Stimulated activated CD4-positive, alpha-beta T cell treated with anti-CD3 and anti-CD28 coated beads, Interleukin-1b, Interleukin-23, amount 100 ng/mL, for 48 hours (primary cell): ENCODE measurements around the gene LARP1.
"Not testable (repeated sequence)": the region's sequence is repeated elsewhere in the genome, so short reads cannot be mapped to it uniquely, and the experiment has no call there.

ENCODE experiments used
- DNase-seq: peaks from one replicate; pipeline ENCODE4 v3.0.0-alpha.2; 2020

LARP1 gene

GRCh38 chr5:154735362-154735761, 19.8 kb upstream of the LARP1 start:
- DNase-seq: not testable (repeated sequence)

- DNase-seq: not testable (repeated sequence)
Measured at GRCh38 chr5:154736372-154736771, 18.8 kb upstream of the LARP1 start.

GRCh38 chr5:154737667-154738320, 17.4 kb upstream of the LARP1 start:
- no peak for DNase-seq

- DNase-seq: no peak
Measured at GRCh38 chr5:154740483-154740882, 14.7 kb upstream of the LARP1 start.

GRCh38 chr5:154740957-154741356, 14.2 kb upstream of the LARP1 start:
- DNase-seq: no peak

- no peak for DNase-seq
Measured at GRCh38 chr5:154741415-154741814, 13.8 kb upstream of the LARP1 start.

GRCh38 chr5:154743812-154744211, 11.4 kb upstream of the LARP1 start:
- no peak for DNase-seq

GRCh38 chr5:154745349-154745748, 9.8 kb upstream of the LARP1 start:
- DNase-seq: no peak

GRCh38 chr5:154749491-154749890, 5.7 kb upstream of the LARP1 start:
- no peak for DNase-seq

GRCh38 chr5:154750641-154751040, 4.5 kb upstream of the LARP1 start:
- not testable (repeated sequence) for DNase-seq

GRCh38 chr5:154751854-154752253, 3.3 kb upstream of the LARP1 start:
- no peak for DNase-seq

GRCh38 chr5:154753792-154754191, 1.4 kb upstream of the LARP1 start:
- no peak for DNase-seq

GRCh38 chr5:154754460-154755360, 467 bp upstream of the LARP1 start:
- DNase-seq: peak; percentile 99

GRCh38 chr5:154756009-154756867, 1.1 kb downstream of the LARP1 start:
- DNase-seq: peak; percentile 41

GRCh38 chr5:154756868-154757813, 2.0 kb downstream of the LARP1 start:
- DNase-seq: peak; percentile 54

GRCh38 chr5:154757814-154758406, 2.7 kb downstream of the LARP1 start:
- peak; percentile 70 for DNase-seq

GRCh38 chr5:154758493-154758892, 3.3 kb downstream of the LARP1 start:
- DNase-seq: no peak

- no peak for DNase-seq
Measured at GRCh38 chr5:154758977-154759376, 3.8 kb downstream of the LARP1 start.

GRCh38 chr5:154759868-154760267, 4.7 kb downstream of the LARP1 start:
- DNase-seq: not testable (repeated sequence)

GRCh38 chr5:154761046-154761736, 6.0 kb downstream of the LARP1 start:
- peak; percentile 11 for DNase-seq

GRCh38 chr5:154762261-154762660, 7.1 kb downstream of the LARP1 start:
- no peak for DNase-seq
